Mammary epithelial cell (primary cell): ENCODE measurements around the gene CNST.

ENCODE experiments used
- CTCF ChIP-seq, 2 donors: IDR thresholded peaks in 1 of 2; conservative IDR thresholded peaks in 1 of 2; 2 replicates each; pipeline ENCODE4 v1.5.1; 2011 to 2012; ENCODE audit warnings: inconsistent platforms in 2 of 2, low read length in 2 of 2, mild to moderate bottlenecking in 2 of 2, control low read depth in 1 of 2, low read depth in 1 of 2; ENCODE audit not compliant: insufficient read depth in 1 of 2; ENCODE audit errors: extremely low read depth in 1 of 2
- EZH2 ChIP-seq: IDR thresholded peaks from 2 replicates; pipeline ENCODE4 v1.6.1; 2012; ENCODE audit warnings: low read length, inconsistent platforms, borderline replicate concordance

DNA sequence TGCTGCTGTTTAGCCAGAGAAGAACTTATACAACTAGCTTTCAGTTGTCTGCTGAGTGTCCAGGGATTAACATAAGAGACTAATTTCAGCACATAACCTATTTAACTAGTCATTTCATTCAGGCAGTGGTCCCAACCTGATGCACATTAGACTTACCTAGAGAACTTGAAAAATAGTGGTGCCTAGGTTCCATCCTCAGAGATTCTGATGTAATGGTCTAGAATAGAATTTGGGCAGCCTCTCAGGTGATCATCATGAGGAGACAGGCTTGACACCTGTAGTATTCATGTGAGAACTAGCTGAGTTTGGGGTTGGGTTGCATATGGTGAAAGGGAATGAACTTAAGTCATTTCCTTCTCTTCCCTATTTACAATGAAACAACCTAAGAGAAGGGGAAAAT is 24.8 kb downstream of the CNST start:
- TF ChIP-seq CTCF (conservative IDR thresholded peaks at IDR 0.05 in 1 of 2, IDR thresholded peaks at IDR 0.05 in 1 of 2; ENCODE audit: extremely low read depth in 1 of 2, insufficient read depth in 1 of 2, low read depth in 1 of 2, low read length in 2 of 2) (no peak), EZH2 (no peak)
